ENCODE data around the gene FLCN. TPM values are rescaled to one million over a fixed set of nuclear protein-coding genes. Genes with fewer than 3 reads are reported as not detected.
"Not testable (repeated sequence)": the region's sequence is repeated elsewhere in the genome, so short reads cannot be mapped to it uniquely, and the experiment has no call there.

Gene FLCN
- total RNA-seq, 1 donor from 2014 or later: 16.7 TPM

DNA sequence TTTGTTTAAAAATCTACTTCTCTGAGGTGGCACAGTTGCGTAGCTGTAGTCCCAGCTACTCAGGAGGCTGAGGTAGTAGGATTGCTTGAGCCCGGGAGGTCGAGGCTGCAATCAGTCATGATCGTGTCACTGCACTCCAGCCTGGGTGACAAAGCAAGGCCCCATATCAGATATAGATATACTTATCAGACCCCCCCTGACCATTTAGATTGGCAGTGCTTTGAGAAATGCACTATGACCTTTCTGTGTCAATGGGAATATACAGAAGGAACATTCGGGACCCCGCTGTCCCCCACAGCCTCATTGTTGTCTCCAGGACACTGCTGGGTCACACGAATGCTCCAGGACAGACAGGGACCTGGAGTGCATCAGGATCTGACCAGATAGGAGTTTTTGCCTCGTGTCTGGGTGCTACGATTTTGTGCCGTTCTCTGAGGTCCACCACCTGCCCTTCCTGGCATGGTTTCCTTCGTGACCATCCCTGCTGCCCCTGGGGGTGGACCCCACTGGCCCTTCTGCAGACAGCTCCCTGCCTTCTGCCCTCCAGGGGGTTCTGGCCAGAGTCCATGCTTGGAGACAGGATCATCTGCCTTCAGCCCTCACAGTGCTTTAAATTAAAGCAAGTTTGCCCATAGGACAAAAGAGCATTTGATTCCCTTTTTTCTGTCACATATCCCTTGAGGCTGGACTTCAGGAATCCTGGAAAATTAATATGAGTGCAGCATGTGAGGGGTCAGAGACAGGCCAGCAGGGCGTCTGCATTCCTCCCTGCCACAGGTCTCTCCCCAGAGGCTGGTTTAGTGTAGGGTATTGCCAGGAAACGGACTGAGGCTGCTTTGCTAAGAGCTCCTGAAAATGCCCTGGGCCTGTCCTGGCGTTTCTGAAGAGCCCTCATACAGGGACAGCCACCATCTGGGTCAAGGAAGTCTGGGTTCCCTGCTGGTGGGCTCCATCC is 50.1 kb downstream of the FLCN start:
- TF ChIP-seq, protein P1, sequence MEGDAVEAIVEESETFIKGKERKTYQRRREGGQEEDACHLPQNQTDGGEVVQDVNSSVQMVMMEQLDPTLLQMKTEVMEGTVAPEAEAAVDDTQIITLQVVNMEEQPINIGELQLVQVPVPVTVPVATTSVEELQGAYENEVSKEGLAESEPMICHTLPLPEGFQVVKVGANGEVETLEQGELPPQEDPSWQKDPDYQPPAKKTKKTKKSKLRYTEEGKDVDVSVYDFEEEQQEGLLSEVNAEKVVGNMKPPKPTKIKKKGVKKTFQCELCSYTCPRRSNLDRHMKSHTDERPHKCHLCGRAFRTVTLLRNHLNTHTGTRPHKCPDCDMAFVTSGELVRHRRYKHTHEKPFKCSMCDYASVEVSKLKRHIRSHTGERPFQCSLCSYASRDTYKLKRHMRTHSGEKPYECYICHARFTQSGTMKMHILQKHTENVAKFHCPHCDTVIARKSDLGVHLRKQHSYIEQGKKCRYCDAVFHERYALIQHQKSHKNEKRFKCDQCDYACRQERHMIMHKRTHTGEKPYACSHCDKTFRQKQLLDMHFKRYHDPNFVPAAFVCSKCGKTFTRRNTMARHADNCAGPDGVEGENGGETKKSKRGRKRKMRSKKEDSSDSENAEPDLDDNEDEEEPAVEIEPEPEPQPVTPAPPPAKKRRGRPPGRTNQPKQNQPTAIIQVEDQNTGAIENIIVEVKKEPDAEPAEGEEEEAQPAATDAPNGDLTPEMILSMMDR (conservative IDR thresholded peaks at IDR 0.05; ENCODE audit: low read depth, low read length): no peak
- H3K4me3 ChIP-seq (ENCODE audit: low read depth, low read length): no peak overlapping the region
- DNase-seq (ENCODE audit: low read depth): no peak

DNA sequence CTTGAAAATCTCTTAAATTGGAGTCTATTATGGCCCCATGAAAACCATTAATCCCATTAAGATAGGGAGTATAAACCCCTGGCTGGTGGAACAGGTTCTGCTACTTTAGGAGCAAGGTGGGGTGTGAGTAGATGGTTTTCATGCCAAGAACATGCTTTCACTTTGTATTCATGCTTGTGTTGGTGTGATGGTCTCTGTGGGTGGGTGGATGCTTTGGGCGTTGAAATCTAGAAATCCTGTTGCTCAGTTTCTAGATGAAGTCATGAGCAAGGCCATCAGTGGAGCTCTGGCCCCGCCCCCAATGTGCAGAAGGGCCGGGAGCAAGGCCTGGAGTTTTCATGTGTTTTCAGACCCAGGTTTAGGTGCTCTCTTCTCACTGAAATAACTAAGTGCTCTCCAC is 50.9 kb downstream of the FLCN start:
- DNase-seq (ENCODE audit: low read depth): no peak
- no peak overlapping the region for H3K4me3 ChIP-seq (ENCODE audit: low read depth, low read length)
- TF ChIP-seq, protein P1 (conservative IDR thresholded peaks at IDR 0.05; ENCODE audit: low read depth, low read length): no peak

GRCh38 chr17:17184985-17185757 is 51.8 kb downstream of the FLCN start:
- H3K4me3 ChIP-seq (ENCODE audit: low read depth, low read length); DNase-seq (ENCODE audit: low read depth): not testable (repeated sequence)

DNA sequence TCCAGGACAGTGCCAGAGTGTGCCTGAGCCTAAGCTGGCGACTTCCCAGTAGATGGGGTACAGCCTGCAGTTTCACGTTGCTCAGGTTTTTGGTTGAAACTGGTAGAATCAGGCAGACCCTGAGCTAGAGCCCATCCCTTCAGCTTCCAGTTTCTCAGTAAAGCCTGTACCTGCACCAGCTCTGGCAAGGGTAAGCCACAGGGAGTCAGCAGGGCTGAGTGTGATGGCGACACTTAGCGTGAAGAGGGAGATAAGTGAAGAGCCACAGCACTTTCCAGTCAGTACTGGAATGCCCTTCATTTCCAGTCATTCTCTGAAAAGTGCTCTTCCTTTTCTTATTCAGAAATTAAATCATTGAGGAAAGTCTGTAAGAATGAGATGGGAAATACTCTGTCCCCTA is 53.2 kb downstream of the FLCN start:
- TF ChIP-seq, protein P1 (conservative IDR thresholded peaks at IDR 0.05; ENCODE audit: low read depth, low read length): no peak
- DNase-seq (ENCODE audit: low read depth): no peak
- H3K4me3 ChIP-seq (ENCODE audit: low read depth, low read length): no peak overlapping the region

GRCh38 chr17:17182598-17183136 is 54.3 kb downstream of the FLCN start:
- DNase-seq (ENCODE audit: low read depth): no peak
- TF ChIP-seq, protein P1 (conservative IDR thresholded peaks at IDR 0.05; ENCODE audit: low read depth, low read length): no peak
- no peak overlapping the region for H3K4me3 ChIP-seq (ENCODE audit: low read depth, low read length)

DNA sequence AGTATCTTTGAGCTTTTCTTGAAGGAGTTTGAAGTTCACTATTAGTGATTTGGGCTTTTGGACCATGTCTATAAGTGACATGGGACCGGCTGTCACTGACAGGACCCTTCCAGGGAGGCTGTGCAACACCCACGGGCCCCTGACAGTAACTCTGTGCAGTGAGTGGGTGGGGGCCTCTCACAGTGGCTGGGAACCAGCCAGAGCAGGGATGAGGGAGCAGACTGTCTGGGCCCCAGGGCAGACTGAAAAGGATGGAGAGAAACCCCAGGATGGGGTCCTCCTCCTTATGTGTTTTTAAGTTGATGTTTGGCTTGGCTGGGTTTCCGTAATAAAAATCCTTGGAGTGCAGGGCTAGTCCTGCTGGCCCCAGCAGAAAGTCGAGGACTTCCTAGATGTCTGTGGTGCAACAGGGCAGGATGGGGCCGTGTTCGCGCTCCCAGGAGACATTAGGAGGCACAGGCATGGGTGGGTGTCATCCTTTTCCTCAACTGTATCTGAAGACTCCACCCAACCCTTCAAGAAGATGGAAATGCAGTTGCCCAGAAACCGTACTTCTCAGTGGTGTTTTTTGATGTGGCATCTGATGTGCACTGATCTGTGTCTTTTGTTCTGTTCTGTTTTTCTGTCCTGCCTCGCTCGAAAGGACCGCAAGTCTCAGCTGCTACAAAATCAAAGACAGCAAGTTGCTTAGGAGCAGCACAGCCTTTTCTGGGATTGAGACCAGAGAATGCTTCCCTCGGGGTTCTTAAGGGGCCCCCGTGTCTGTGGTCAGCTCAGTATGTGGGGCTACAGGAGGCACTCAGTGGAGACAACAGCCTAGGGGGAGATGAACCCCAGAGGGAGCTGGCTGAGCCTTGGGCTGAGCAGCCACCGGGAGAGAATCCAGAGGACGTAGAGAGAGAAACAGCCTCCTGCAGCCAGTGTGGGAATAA is 55.0 kb downstream of the FLCN start:
- TF ChIP-seq, protein P1 (conservative IDR thresholded peaks at IDR 0.05; ENCODE audit: low read depth, low read length): no peak
- DNase-seq (ENCODE audit: low read depth): no peak
- no peak overlapping the region for H3K4me3 ChIP-seq (ENCODE audit: low read depth, low read length)
